GM21367 (cell line): Measurements from ENCODE around the gene DMRT2.

Source experiments
- ATAC-seq: cut with Tn5 transposase; IDR thresholded peaks from one replicate; pipeline ENCODE4 v1.9.1; 2021; ENCODE audit not compliant: unreplicated experiment

The DMRT2 gene

DNA sequence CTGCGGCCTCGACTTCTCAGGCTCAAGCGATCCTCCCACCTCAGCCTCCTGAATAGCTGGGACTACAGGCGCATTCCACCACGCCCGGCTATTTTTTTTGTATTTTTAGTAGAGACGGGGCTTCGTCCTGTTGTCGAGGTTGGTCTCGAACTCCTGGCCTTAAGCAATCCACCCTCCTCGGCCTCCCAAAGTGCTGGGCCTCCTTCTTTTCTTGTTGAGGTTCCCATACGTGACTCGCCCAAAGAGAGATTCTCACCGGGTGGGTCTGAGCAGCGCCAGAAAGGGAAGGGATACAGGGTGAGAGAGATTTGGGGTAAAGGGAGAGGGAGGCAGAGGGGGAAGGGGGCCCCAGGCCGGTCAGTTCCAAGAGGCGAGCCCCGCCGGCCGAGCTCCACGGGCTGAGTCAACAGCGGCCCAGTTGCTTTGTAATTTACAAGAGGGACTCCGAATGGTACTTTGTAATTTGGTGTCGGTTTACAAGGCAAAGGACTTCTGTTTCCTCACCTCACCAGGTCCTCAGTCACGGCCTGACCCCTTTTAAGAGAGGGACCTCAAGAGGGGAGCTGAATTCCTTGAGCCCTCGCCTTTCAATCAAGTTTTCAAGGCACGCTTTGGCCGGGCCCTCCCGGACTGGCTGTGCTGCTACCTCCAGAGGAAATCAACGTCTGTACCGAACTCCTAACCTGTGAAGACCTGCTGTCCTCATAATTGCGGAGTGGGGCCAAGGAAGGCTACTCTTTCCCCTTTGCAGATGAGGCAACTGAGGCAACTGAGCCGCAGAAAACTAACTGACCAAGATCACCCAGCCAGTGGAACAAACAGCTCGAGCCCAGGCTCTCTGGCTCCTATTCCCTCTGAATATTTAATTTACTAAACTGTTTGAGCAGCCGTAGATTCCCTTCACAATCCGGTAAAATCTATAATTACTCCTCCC, 3.3 kb upstream of the DMRT2 start:
- ATAC-seq: no peak

DNA sequence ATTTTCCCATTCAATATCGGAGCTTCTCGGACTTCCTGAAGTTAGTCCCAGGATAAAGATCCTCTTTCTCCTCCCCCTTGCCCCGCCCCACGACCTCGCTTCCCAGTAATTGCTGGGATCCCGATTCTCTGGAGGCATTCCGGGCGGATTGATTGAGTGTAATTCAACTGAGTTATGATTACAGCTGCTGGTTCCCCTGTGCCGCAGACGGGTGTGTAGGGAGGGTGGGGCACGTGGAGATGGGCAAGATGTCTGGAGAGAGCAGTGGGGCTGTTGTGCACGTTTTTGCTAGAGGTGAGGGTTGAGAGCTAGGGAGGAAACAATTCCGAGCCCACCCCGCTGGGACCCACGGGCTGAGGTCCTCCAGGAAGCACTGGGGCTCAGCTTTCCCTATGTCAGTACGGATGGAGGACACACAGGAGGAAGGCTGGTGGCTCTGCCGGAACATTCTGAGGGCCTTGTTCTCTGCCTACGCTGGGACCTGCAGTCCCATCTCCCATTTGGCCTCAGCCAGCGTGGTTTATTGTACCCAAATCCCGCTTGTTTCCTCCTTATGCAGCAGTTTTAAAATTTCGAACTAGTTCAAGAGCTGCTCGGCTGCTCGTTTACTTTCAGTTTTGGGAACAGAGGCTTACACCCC, 2.4 kb upstream of the DMRT2 start:
- ATAC-seq: no peak

DNA sequence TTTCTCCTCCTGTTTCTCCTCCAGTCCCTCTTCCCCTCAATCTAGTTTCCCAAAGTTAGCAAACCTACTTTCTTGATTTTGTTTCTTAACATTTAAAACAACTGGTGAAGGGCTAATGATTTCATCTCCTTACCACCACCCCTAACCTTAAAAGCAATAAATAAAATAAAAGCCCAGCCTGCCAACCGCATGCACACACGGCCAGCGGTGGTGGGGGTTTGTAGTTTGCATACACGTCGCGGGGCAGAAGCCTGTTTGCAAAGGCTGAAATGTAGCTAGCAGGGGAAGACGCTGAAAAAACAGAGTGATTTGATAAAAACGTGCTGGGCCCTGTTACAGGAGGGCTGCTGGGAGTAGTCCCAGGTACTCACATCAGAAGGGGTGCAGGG, 1.9 kb upstream of the DMRT2 start:
- ATAC-seq: no peak

DNA sequence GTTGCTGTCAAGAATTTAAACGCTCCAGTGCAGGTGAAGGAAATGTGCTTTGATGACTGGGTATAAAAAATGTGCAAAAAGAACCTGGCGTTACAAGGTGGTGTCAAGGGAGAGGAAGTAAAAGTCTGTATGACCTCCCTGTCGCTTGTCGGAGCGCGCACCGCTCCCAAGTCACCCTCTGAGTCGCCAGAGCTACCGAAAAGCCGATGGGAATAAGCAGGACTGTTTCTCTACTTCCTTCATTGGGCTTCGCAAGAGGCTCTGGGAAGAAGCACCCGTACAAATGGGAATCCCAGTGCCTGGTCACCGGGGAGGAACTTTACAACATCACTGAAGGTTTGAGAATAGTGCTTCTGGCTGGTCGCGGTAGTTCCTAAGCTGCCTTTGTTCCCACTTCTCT, 1.3 kb upstream of the DMRT2 start:
- no peak for ATAC-seq

DNA sequence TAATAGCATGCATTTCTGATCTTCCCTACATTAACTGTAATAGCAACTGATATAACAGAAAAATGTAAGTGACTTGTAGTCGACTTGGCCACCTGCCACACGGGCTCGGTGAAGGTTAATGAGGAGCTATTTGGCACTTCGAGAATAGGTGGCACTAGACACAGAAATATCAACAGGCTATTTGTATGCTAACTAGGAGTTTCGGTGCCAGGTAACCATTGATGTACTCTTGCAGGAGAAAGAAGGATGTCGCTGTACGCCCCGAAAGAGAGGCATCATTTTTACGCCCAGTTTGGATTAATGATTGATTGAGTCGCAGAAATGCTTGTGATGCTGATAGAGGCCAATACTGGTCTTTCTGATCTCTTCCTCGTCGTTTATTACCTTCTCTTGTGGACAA, 516 bp upstream of the DMRT2 start:
- no peak for ATAC-seq

DNA sequence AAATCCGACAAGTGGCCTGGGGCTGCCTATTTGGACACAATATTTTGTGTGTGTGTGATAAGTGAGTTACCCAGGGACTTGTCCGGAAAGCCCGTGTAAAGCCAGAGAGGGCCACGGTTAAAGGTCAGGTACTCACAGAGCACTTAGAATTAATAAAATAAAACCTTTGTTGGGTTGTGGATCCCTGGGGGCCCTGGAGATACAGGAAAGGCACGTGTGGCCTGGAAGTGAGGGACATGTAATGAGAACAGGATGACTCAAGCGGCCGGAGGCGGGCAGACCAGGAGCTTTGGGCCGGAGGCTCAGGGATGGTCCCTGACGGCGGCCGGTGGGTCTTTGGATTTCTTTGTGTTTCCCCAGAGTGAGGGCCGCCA, 1.0 kb downstream of the DMRT2 start:
- no peak for ATAC-seq

DNA sequence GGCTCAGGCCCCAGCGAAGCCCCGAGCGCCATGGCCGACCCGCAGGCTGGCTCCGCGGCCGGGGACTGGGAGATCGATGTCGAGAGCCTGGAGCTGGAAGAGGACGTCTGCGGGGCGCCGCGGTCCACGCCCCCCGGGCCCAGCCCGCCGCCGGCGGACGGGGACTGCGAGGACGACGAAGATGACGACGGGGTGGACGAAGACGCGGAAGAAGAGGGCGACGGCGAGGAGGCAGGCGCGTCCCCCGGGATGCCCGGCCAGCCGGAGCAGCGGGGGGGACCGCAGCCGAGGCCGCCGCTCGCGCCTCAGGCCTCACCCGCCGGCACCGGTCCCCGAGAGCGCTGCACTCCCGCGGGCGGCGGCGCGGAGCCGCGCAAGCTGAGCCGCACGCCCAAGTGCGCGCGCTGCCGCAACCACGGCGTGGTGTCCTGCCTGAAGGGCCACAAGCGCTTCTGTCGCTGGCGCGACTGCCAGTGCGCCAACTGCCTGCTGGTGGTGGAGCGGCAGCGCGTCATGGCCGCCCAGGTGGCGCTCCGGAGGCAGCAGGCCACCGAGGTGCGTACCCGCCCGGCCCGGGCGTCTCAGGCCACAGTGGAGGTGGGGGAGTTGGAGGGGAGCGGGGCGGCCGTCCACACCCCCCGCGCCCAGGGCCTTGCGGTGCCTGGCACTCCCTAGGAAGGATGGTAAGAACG, 1.6 kb downstream of the DMRT2 start:
- ATAC-seq: peak; percentile 43

DNA sequence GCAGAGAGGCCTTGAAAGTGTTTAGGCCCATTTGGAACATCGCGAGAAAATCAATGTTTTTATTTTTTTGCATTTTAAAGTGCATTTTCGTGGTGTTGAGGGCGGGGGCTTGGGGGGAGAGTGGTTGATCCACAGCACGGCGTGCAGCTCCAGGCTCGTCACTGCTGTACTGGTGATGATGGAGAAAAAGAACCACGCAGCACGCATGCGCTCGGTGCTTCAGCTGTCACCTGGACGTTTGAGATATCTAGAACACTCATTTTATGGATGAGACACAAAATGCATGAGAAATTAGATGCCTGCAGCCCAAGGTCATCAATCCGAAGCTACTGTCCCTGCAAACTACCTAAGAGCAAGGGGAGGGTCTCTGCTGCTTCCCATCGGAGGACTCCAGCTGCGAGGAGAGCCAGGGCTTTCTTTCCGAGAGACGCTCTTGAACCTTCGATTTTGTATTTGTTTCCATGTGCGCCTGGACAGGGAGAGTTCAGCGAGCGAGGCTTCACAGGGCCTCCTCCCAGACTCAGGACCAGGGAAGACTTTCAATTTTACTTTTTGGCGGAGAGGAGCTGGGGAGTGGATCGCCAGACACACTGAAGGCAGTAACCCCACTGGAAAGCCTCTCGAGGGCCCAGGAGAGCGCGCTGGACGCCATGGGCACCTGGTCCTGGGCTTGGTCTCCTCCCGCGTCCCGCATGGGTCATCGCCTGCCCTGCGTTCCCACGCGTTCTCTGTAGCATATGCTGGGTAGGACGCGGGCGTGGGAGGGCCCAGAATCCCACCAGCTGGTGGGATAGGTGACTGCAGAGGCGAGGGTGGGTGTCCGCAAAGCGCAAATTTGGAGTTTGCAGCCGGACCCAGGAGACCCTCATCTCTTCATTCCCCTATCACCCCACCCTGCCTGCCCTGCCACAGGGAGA, 2.5 kb downstream of the DMRT2 start:
- no peak for ATAC-seq

DNA sequence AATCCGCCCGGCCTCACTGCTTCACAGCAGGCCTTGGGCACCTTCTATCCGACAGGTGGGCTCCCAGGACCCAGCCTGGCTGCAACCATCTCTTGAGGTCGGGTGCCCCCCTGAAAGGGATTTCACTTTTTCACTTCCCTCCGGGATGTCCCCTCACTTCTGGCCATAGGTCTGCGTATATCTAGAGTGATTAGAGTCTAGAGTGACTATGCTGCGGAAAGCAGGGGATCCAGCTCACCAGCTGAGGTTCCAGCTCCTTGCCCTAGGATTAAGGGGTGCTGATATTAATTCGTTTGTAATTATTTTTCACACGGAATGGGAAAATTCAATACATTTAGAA, 3.1 kb downstream of the DMRT2 start:
- ATAC-seq: no peak

DNA sequence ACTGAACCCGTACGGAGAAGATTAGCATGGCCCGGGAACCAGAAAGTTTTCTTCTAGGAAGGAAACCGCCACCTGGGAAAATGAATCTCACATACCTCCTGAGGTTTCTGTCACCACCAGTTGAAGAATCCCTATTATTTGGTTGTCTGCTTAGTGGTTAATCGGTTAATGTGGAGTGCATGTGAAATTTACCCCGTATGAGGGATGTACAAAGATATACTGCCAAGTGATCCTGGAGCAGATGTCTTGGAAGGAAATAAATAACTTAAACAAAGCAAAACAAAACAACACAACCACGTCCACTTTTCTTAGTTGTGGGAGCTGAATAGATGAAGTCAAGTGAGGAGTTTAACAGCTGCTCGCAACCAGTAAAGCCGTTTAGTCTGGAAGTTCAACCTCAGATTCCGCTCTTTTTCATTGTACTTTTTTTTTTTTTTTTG, 3.8 kb downstream of the DMRT2 start:
- ATAC-seq: no peak

DNA sequence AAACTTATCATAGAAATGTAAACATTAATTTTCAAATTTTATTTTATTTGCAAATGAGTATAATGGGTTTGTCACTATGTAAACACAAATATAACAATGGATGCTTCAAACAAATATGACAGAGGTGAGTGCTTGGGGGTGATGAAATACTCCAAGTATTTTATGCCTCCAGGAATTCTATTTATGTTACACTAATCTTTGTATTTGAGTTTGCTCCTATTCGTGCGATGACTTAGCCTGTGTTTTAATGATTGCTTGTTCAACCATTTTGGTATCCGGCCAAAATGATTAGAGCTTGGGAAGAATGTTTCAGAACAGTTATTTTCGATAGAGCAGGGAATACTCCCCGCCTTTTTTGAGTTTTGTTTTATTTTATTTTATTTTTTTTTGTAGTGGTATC, 5.0 kb downstream of the DMRT2 start:
- ATAC-seq: no peak

DNA sequence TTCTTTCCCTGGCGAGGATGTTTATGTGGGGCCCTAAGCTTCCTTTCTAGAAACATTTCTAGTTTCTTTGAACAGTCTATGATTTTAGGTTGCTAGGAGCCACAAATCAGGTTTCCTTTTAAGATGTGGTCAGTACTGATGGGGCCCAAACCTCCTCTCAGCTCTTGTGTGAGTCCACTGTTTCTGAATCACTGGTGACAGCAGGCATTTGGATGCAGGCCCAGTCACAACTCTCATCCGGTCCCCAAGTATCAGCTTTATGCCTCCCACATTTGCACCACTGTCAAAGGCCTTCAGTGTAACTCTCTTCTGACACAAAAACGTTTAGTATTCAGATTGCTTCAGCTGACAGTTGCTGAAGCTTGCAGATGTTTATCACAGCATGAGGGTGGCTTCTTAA, 7.8 kb downstream of the DMRT2 start:
- ATAC-seq: no peak

DNA sequence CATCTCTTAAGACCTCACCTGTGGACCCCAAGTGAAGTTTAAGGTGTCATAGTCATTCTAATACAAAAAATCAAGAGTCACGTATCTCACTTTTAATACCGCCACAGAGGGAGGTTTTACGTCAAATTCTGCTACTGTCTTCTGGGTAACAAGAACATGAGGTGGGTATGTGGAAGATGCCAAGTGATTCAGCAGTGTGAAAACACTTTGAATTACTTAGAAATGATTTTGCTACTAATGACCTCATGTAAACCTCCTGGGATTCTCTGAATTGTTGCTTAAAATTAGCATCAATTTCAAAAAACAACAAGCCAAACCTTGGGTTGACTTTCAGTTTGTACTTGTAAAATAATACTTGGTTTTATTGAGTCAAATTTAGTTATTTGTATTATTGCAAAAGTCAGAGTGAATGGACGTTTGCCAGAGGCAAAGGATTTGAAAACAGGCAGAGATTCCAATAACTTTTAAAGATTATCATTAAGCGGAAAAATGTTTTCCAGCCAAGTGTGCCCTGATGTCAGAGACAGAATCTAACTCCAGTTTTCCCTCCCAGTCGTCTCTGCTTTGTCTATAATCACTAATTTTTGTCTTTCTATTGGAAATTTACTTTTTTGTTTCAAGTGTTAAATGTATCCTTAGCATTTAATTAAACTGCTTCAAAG, 8.8 kb downstream of the DMRT2 start:
- no peak for ATAC-seq

DNA sequence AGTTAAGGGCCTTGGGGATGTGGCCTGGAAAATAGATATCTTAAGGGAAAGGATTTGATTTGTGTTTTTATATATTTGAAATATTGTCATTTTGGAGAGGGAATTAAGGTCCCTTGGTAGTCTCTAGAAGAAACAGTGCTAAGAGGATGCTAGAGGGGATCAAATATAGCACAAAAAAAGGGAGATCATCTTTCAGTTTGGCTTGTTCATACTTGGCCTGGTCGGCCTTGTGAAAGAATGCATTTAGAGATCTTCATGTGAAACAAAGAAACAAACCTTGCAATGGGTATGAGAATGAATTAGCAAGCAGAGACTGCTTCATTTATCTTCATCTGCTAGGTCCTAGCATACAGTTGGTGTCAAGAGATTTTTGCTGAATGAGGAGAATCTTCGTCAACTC, 15.0 kb downstream of the DMRT2 start:
- ATAC-seq: no peak

DNA sequence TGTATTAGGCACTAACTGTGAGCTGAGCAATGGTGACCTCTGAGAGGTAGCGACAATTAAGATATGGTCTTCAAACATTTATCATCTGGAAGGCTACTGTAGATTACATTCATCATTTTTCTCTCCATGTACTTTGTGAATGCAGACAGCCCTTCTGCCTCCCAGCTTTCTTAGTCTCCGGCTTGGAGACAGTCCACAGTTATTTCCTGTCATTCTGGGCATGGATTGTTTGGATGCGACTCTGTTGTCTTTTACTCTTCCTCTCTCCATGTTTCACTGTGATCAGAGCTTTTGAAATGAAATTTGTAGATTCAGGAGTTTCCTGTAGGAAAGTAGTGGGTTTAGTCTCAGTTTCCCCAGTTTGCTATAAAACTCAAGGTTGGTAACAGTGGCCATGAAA, 20.5 kb downstream of the DMRT2 start:
- ATAC-seq: no peak

DNA sequence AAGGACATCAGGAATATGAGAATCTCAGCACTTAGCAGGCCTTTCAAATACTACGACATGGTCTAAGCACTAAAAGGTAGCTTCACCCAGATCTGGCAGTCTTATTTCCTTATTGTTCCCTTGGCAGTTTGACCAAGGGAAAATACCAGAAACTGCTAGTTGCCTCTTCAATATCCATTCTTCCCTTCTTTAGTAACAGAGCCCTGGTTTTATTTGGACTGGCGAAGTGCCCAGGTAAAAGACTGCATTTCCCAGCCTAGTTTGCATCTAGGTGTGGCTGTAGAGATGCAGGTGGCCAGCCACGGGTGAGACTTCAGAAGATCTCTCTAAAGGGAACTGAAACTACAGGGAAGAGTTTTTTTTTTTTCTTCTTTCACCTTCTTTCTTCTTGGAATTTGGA, 21.6 kb downstream of the DMRT2 start:
- ATAC-seq: no peak

DNA sequence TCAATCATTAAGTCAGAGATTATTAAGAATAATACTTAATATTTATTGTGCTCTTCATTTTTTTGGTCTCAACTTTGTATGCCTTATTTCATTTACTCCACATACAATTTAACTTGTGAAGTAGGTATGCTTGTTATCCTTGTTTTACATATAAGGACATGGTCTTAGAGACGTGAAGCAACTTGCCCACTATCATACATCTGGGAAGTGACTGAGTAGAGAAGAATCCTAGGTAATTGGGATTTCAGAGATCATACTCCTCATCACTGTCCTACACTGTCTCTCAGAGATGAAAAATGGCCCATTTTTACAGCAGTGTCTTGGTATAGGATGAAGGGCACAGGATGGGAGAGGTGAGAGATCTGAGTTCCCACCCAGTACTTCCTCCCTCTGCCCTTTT, 23.3 kb downstream of the DMRT2 start:
- no peak for ATAC-seq

DNA sequence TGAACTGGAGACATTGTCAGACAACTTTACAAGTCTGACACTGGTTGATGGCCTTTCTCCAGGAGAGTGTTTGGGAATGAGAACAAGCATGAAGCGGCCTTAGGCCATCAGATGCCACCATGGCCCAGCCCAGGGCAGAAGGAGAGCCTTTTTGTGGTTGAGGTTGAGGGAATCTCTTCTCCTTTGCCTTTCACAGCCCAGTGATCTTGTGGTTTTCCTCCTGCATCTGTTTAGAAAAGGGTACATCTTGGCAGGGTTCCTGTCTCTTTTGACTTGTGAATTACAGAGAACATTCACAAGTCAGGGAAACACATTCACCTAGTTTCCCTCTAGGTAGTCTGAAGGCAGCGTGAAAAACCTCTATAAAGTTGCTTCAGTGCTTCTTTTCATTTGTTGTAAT, 27.5 kb downstream of the DMRT2 start:
- ATAC-seq: no peak

DNA sequence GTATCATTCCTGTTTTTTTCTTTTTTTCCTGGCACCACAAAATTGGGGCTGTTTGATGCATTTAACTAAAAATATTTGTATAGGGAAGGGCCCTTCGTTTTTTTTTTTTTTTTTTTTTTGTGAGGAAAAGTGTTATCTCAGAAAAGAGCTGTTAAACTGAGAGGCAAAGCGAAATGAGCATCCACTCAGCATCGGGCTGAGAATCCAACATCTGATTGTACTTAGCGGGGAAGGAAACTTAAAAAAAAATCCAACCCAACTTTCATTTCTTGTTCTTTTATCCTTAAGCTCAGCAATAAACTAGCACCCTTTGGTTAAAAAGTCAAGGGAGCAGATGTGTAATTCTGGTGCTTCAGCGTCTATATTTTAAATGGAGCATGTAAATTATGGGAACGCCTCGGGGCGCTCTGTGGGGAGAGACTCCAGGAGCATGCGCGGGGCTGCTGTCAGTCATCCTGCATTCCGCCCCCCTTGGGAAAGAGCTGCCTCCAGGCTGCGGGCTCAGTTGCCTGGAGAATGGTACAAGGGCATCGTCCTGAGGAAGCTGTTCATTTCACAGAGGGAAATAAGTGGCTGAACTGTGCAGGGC, 33.3 kb downstream of the DMRT2 start:
- ATAC-seq: no peak

DNA sequence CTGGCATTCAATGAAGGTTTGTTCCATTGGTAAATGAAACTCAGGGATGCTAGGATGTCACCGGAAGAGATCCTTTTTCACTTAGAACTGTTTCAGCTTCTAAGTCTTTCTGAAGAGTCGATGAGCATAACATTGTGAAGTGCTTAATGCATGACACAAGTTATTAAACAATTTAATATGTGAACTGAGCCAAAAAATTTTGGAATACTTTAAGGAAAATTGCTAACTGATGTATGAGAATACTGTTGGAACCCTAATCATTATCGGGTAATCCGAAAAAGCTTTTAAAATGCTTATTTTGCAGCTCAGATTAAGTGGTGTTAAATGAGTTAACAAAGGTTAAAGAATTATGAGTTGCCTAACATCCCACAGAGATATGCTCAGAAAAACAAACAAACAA, 34.9 kb downstream of the DMRT2 start:
- no peak for ATAC-seq
